OCI-LY7 (cell line): ENCODE measurements around the gene C1GALT1. TPM values are rescaled to one million over a fixed set of nuclear protein-coding genes. Genes with fewer than 3 reads are reported as not detected.

Source experiments
- BruUV-seq: library from RNA; stranded (reverse); fragments of 400-500 nt; replicated peaks from 2 replicates; lab custom pipeline; 2021; lab: Mats Ljungman, UMichigan
- CTCF ChIA-PET: fragments of 300-600 bp; sonication (Branson Sonifier 250); formaldehyde crosslinking; loops from one replicate; lab custom pipeline; 2022; ENCODE audit warnings: antibody characterized with exemption; ENCODE audit not compliant: unreplicated experiment; lab: Charles Lee
- POLR2A ChIA-PET: fragments of 300-600 bp; sonication (Branson Sonifier 250); formaldehyde crosslinking; loops from one replicate; lab custom pipeline; 2022; ENCODE audit warnings: antibody characterized with exemption; lab: Charles Lee
- DNase-seq: peaks from one replicate; pipeline ENCODE4 v3.0.0-alpha.2; 2015; ENCODE audit warnings: low spot score
- H2AFZ ChIP-seq: fragments of 200-600 bp; sonication (generic), shearing (Covaris generic); 2 replicates; pipeline ENCODE4 v1.6.1; 2014; ENCODE audit warnings: mild to moderate bottlenecking, antibody characterized with exemption, low read length, moderate library complexity
- H3K27ac ChIP-seq: fragments of 200-600 bp; sonication (generic); 2 replicates; pipeline ENCODE4 v1.5.1; 2014; ENCODE audit warnings: mixed run types, low read depth, mild to moderate bottlenecking, moderate library complexity, low read length, inconsistent platforms; ENCODE audit not compliant: poor library complexity, severe bottlenecking
- H3K36me3 ChIP-seq: fragments of 200-600 bp; sonication (generic); 2 replicates; pipeline ENCODE4 v1.6.1; 2014; ENCODE audit warnings: mild to moderate bottlenecking, antibody characterized with exemption, low read length, moderate library complexity, mixed read lengths; ENCODE audit not compliant: insufficient read depth
- H3K4me1 ChIP-seq: fragments of 200-600 bp; sonication (generic); 2 replicates; pipeline ENCODE4 v1.5.1; 2014; ENCODE audit warnings: mild to moderate bottlenecking, low read length; ENCODE audit not compliant: insufficient read depth, poor library complexity, severe bottlenecking
- H3K4me2 ChIP-seq: fragments of 200-600 bp; sonication (generic); 2 replicates; pipeline ENCODE4 v1.6.1; 2014; ENCODE audit warnings: mild to moderate bottlenecking, low read length
- H3K4me3 ChIP-seq: fragments of 200-600 bp; sonication (generic); 2 replicates; pipeline ENCODE4 v1.5.1; 2014; ENCODE audit warnings: mild to moderate bottlenecking, low read depth, low read length; ENCODE audit not compliant: poor library complexity, severe bottlenecking
- H3K79me2 ChIP-seq: fragments of 200-600 bp; sonication (generic); 2 replicates; pipeline ENCODE4 v1.6.1; 2016; ENCODE audit warnings: low read depth, mild to moderate bottlenecking, low read length, moderate library complexity, mixed read lengths; ENCODE audit not compliant: insufficient read depth
- H3K9me2 ChIP-seq: fragments of 200-600 bp; sonication (generic); 2 replicates; pipeline ENCODE4 v1.6.1; 2016; ENCODE audit warnings: mild to moderate bottlenecking, low read length, mixed read lengths; ENCODE audit not compliant: insufficient read depth
- H3K9me3 ChIP-seq: fragments of 200-600 bp; sonication (generic); 2 replicates; pipeline ENCODE4 v1.6.1; 2014; ENCODE audit warnings: mild to moderate bottlenecking, mixed run types, low read length, mixed read lengths
- H4K20me1 ChIP-seq: fragments of 200-600 bp; sonication (generic); 2 replicates; pipeline ENCODE4 v1.6.1; 2014; ENCODE audit warnings: mild to moderate bottlenecking, antibody characterized with exemption, low read length, moderate library complexity, mixed read lengths; ENCODE audit not compliant: insufficient read depth
- CTCF ChIP-seq: fragments of 200-600 bp; sonication (generic); conservative IDR thresholded peaks from 2 replicates; pipeline ENCODE4 v1.5.1; 2014; ENCODE audit warnings: mild to moderate bottlenecking, antibody characterized with exemption, low read length, moderate library complexity, mixed read lengths
- EZH2phosphoT487 ChIP-seq: fragments of 200-600 bp; sonication (generic); IDR thresholded peaks from 2 replicates; pipeline ENCODE4 v1.6.1; 2018; ENCODE audit warnings: low read depth, borderline replicate concordance, mild to moderate bottlenecking, mixed run types, antibody characterized with exemption, low read length, moderate library complexity, mixed read lengths
- intact Hi-C: fragments of 100-400 bp; cut with micrococcal nuclease; formaldehyde crosslinking; loops from one replicate; pipeline ENCODE4 v1.10.0; 2022; ENCODE audit not compliant: unreplicated experiment
- total RNA-seq, 2 experiments: library from RNA; depleted of rRNA in 1 of 2; stranded (reverse); fragments of >200 nt in 1 of 2; shearing (Covaris generic) in 1 of 2; gene quantifications; 2 replicates each; pipeline ENCODE4 v1.2.3, GENCODE V29; 2014 to 2022

C1GALT1 gene
- total RNA-seq, 2 experiments from 2014 or later: 18.9 to 31.6 TPM

GRCh38 chr7:7188091-7188490, 5.7 kb downstream of the C1GALT1 start:
- Histone ChIP-seq H3K4me3 (no peak overlapping the region), H3K9me2 (no peaks in the 10 kb centered on the region), H2AFZ (no peak overlapping the region), H3K27ac (no peak overlapping the region), H3K4me1 (peaks cover 18% of the 10 kb centered on the region), H3K79me2 (peaks cover 89% of the 10 kb centered on the region), H3K9me3 (peaks cover 10% of the 10 kb centered on the region; the same call in 1 of the 2 replicates), H3K36me3 (peaks cover 42% of the 10 kb centered on the region), H4K20me1 (peaks cover 27% of the 10 kb centered on the region; the same call in 1 of the 2 replicates), H3K4me2 (no peak overlapping the region)
- intact Hi-C loops: no loop called here
- TF ChIP-seq CTCF (no peak), EZH2phosphoT487 (no peak)
- no peak for DNase-seq
- ChIA-PET POLR2A (interaction anchor here (0.5 kb wide), 1 partner anchor 707 kb away, joined by 3 read pairs; no protein-coding TSS in a partner anchor), CTCF (no interaction called here)
- no TSS peak for BruUV-seq

GRCh38 chr7:7188742-7189141, 6.4 kb downstream of the C1GALT1 start:
- Histone ChIP-seq H3K4me2 (no peak overlapping the region), H4K20me1 (peaks cover 22% of the 10 kb centered on the region; the same call in 1 of the 2 replicates), H3K9me3 (peaks cover 10% of the 10 kb centered on the region; the same call in 1 of the 2 replicates), H3K36me3 (peaks cover 46% of the 10 kb centered on the region), H3K4me1 (peaks cover 17% of the 10 kb centered on the region), H2AFZ (no peak overlapping the region), H3K79me2 (peaks cover 89% of the 10 kb centered on the region), H3K27ac (no peak overlapping the region), H3K4me3 (no peak overlapping the region), H3K9me2 (no peaks in the 10 kb centered on the region)
- ChIA-PET CTCF (no interaction called here), POLR2A (no interaction called here)
- BruUV-seq: no TSS peak
- DNase-seq: no peak
- intact Hi-C loops: no loop called here
- no peak for TF ChIP-seq CTCF
- no peak for TF ChIP-seq EZH2phosphoT487

GRCh38 chr7:7190142-7190541, 7.8 kb downstream of the C1GALT1 start:
- Histone ChIP-seq H2AFZ (no peak overlapping the region), H3K4me1 (peaks cover 4% of the 10 kb centered on the region), H3K4me2 (no peak overlapping the region), H4K20me1 (peaks cover 13% of the 10 kb centered on the region; the same call in 1 of the 2 replicates), H3K27ac (no peak overlapping the region), H3K9me3 (peaks cover 10% of the 10 kb centered on the region; the same call in 1 of the 2 replicates), H3K79me2 (peaks cover 89% of the 10 kb centered on the region), H3K36me3 (peaks cover 44% of the 10 kb centered on the region), H3K4me3 (no peak overlapping the region), H3K9me2 (no peaks in the 10 kb centered on the region)
- POLR2A ChIA-PET: interaction anchor here (0.5 to 1.3 kb wide), 3 partner anchors 8 to 301 kb away, joined by 3 read pairs; no protein-coding TSS in a partner anchor
- CTCF ChIA-PET: no interaction called here
- DNase-seq: no peak
- no TSS peak for BruUV-seq
- intact Hi-C loops: no loop called here
- no peak for TF ChIP-seq CTCF
- no peak for TF ChIP-seq EZH2phosphoT487
